ENCODE data around the gene HOXB3.

The HOXB3 gene

DNA sequence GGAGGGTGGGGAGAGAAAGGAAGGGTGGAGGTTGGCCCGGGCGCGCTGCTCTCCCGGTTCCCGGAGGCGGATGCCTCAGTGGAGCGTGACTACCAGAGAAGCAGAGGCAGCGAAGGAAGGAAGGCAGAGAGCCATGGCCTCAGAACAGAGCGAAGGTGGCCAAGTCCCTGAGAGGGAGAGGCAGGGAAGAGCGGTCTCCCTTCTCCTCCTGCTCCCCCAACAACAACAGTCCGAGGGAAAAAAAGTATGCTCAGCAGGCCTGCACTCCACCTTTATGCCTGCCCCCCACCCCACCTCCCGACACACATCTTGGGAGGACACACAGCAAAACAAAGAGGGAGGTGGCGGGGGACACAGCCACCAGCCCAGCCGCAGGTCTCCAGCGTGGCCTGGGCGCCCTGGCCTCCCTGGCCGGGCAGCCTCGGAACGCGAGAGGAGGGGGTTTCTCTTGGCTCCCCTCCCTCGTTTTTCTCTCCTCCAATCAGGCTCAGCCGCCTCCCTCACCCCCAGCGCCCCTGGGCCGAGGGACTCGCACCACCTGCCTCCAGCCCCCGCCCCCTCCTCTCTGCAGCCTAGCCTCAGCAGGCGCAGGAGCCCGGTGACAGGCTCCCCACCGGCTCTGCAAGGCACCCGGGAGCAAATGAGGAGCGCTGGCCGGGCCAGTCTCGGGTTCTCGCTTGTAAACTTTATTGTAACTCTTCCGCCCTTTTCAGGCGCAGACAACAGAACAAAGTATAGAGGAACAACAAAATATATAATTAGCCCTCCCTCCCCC lies 21.8 kb upstream of the HOXB3 start:
- no peak for DNase-seq

DNA sequence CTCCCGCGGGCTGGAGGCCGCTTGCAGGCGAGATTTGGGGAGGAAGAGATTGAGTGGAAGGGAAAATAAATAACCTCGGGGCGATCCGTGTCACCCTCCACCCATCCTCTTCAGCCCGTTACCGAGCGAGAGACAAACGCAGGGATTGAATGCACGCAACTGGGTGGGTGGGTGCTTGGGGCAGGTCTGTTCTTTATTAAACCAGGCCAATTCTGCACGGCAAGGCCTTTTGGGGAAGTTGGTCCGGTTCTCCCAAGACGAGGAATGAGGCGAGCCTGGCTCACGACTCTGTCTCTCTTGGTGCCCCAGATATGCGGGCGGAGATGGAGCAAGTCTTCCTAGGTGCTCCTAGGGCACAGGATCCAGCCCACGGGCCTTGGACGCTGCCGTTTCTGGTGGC lies 21.2 kb upstream of the HOXB3 start:
- DNase-seq: no peak

DNA sequence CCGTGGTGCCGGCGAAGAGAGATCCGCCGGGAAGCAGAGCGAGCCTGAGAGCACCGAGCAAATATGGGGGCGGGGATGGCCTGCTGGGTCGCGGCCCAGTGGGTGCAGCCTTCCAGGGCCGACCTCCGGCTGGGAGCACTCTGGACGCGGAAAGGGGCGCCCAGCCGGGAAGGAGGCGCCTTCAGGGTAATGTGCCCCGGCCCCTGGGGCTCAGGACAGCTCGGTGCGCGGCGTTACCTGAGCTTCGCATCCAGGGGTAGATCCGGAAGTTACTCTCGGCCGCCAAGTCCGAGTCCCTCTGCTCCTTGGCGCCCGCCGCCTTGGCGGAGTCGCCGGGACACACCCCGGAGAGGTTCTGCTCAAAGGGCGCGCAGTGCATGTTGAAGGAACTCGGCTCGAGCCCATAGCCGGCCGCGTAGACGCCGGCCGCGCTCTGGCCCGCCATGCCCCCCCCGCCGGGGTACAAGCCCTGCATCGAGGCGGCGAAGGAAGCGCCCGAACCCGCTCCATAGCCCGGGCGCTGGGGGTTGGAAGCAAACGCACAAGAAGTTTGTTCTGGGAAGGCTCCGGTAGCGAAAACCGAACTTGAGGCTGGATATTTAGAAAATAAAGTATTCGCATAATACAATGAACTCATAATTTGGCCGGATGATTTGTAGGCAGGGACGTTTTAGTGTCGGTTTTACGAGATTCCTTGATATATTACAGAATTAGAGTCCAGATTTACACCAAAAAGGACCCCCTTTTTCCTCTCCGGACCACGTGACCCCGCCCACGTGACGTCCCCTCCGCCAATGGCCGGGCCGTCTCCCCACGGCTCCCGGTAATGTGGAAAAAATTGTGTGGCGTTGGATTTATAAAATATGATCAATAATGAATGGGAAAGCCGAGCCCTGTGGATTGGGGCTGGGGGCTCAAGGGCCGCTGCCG lies 20.5 kb upstream of the HOXB3 start, which contains the start of gene HOXB7:
HOXB7 (minus strand) TSS at position 736 of the 930 bp plus-strand sequence; CDS start at position 637, 99 bp downstream.
- no peak for DNase-seq

DNA sequence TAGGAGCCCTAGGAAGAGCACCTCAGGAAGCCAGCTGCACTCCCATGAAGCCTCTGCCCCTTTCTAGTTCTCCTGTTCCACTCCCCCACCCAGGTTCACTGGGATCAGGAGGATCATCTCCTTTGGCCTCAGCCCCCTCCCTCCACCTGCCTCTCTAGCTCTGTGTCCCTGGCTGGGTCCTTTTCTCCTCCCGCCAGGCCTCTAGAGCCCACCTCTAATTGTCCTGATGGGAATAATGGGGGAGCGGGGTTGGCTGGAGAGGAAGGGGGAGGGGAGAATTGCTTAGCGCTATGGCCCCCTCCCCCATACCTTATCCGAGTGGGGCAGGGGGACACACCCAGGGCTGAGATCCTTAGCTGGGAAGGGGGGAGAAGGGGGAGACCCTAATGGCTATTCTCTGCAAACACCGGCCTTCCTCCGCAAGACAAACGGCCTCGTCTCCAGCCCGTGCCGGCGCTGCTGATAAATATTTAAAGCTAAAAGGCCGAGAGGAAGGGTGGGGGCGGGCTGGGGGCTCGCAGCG lies 19.8 kb upstream of the HOXB3 start:
- DNase-seq: no peak

DNA sequence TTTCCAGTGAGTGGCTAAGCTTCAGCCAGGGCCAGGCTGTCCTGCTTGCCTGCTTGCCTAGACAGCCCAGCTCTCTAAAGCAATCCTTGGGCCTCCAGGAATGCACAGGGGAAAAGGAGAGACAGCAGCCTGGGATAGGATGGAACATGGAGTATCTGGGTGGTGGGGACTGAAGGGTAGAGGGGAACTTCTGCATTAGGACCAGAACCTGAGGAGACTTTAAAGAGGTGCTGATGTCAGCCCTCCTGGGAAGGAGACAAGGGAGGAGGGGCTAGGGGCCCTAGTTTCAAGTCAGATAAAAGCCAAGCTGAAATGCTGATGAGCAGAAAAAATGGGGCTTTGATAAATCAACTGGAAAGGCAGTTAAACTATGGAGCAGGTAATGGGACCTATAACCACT lies 19.0 kb upstream of the HOXB3 start:
- no peak for DNase-seq

DNA sequence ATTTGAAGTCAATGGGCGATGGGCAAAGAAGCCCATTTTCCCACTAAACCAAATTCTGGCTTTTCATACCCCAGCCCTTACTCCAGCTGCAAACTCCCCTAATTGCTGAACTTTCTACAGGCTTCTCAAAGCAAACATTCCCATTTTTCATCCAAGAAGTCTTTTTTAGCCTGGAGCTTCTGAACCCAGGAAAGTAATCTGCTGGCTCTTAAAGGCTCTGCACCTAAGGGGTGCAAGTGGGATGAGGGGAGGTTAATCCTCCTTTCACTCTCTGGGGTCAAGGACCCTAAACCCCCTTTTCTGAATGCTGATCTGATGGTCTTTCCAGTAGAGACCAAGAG lies 18.4 kb upstream of the HOXB3 start:
- no peak for DNase-seq

DNA sequence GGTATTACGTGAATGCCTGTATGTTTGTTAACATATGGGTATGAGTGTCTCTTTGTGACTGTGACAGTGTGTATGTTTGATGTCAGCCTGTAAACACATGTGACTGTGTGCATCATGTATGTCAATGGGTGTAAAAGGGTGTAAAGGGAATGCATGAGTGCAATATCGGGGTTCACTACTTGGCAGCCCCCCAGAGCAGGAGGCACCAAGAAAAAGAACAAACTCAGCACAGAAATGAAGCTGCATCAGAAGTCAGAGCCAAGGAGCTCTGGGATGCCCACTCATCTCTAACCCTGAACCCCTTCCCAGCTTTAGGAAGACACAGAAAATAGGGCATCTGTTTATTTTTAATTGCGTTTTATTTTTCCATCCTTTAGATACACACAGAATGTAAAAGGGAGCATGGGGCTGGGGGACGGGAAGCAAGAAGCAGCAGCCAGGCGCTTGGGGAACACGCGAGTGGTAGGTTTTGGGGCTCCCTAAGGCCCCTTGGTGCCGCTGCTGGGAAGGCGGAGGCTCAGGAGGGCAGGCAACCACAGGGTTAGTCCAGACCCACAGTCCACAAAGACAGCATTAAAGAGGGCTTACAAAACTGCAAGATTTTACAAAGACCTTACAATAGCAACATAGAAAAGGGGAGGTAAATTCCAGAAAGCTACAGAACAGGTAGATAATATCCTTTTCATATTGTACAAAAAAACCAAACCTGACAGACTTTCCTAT lies 17.0 kb upstream of the HOXB3 start:
- no peak for DNase-seq

DNA sequence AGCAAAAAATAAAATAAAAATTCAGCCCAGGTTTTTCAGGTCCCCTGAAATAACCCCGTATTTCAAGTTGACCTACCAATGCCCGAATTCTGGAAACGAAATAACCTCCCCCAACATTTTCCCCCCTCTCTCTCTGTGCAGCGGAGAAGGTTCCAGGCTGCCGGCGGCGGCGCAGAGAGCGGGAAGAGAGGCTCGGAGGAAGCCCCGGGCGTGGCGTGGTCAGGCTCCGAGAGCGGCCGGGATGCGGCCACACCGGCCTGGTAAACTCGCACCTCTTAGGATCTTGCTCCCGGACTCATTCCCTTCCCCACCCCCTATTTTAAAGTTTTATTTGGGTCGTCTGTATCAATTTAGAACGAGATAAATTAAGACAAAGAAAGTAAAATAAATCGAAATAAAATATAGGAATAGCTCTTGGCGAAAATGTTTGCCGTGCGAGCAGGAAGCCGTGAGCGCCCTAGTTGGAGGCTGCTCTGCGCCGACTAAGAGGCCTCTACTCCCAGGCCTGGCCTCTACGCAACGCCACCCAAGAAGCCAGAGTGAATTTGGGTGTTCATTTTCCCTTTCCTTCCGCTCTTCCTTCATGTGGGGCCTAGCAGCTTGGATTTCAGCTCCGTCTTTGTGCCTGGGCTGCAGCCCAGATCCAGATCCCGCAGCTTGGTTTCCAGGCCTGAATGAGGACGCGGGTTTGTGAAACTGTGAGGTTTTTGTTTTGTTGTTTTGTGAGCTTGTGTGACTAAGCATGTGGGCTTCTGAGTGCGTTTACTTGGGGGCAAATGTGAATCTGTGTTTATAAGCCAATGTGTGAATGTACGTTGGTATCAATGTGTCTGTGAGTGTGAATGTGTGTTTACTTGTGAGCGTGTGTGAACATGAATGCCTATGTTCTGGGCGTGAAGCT lies 16.2 kb upstream of the HOXB3 start:
- no peak for DNase-seq

DNA sequence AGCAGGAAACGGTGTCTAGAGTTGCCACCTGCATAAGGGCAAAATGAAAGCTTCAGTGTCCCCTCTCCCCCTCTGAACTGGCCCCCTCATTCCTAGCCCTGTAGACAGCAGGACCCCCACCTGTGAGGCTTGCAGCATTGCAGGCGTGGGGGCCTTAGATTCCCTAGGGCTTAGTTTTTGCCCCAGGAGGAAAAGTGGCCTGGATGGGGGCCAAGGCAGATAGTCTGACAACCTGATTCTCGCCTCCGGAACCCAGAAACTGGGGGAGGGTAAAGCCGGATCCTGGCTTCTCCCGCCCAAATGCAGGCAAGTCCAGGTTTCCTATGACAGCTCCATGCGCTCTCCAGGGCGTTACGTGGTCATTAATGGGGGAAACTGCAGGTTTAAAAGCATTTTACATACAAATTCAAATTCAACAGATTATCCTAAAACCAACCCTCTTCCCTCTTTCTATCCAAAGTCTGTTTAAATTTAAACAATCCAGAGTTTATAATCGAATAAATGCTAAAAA lies 15.4 kb upstream of the HOXB3 start:
- no peak for DNase-seq

DNA sequence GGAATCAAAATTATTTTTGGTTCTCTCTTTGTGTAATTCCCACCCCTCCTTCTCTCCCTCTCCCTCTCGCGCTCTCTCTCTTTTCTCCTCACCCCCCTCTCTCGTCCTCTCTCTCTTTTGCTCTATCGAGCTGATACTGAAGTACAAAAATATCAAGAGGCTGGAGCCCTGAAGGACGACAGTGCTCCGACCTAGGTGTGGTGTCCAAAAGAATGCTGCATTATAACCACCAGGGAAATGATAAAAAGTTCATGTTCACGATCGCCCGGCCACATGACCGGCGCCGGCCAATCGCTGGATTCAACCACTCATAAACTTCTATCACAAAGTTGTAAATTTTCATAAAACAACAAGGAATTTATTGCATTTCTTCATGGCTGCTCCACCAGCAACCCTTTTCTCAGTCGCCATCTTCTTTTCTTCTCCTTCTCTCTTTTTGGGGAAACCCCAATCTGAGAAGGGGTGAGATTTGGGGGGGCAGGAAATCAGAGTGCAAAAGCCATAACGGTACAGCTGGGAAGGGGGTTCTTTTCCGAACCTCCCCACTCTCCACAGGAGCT lies 14.8 kb upstream of the HOXB3 start, which contains the start of gene HOXB6:
HOXB6 (minus strand) TSS at position 217 of the 560 bp plus-strand sequence. CDS start 6,836 bp downstream, outside the sequence.
- DNase-seq: no peak

DNA sequence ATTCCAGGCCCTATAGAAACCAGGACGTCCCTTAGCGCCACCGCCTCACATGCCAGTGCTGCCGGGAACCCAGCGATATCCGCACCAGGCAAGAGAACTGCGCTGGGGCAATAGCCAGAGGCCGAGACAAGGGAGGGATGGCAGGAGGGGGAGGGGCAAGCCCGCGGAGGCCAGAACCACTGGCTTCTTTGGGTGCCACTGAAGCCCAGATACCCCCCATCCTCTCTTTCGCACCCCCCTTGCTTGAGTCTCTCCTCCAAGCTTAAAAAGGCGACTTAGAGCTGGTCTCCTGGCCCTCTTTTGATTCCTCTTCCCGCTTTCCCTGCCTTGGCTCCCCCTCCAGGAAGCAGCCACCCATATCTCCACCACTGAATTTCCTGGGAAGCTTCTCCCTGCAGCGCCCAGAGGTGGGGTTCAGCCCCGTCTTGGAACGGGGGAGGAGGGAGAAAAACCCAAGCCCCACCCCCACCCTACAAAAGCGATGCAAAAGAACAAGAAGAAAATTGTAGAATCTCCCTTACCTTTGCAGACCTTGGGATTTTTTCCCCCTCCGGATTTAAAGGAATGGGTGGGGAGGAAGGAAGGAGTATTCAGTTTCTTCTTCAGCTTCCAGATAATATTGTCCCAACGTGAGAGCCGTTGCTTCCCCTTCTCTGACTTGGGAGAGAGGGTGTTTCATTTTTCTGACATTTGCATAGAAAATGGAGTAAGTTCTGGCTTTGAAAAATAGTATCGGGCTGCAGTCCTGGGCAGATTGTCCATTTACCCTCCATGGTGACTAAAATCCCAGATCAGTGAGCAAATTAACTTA lies 14.1 kb upstream of the HOXB3 start:
- DNase-seq: no peak

DNA sequence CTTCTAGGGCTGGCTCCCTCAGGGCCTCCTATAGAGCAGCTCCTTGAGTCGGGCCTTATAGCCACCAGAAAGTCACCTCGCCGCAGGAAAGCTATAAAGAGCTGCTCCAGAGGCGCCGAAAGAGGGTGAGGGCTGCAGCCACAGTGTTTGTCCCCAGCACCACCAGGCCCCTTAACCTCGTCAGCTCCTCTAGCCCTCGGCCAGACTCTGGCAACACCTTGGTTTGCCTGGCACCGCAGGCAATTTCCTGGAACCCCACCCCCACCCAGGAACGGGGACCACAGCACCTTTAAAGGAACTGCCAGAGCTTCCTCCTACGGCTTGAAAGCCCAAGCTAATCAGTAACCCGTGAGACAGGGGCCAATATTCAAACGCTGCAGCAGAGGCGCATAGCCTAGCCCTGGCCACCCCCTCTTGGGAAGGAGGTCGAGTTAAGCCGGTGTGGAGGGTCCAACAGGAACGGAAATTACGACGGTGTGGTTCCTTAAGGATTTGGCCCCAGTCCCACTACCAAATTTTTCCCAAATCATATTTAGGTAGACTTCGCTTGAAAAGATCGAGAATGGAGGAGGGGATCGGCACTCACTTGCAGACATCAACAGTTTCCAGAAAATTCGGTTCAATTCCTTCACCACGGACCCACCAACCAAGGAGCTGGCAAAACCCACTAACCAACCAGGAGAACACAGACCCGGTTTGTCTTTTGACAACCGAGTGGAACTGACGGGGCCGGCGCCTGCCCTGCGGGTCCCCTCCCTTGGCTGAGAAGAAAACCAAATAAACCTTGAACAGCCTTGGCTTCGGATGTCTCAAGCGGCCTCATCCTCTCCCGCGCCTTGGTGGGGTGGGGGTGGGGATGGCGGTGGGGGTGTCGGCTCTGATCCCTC lies 11.7 kb upstream of the HOXB3 start:
- no peak for DNase-seq

DNA sequence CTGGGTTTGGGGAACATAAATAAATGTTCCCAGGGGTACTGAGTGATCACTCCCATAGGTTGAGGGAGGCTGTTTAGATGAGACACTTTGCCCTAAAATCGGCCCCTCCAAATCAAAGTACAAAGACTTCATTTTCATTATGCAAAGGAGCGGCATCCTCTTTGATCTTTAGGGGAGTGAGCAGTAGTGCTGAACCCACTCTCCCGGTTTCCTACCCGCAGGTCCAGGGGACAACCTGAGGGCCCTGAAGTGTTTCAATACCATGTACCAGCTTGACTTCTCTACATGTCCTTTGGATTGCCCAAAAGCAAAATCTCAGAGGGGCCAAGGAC lies 11.1 kb upstream of the HOXB3 start:
- DNase-seq: no peak

DNA sequence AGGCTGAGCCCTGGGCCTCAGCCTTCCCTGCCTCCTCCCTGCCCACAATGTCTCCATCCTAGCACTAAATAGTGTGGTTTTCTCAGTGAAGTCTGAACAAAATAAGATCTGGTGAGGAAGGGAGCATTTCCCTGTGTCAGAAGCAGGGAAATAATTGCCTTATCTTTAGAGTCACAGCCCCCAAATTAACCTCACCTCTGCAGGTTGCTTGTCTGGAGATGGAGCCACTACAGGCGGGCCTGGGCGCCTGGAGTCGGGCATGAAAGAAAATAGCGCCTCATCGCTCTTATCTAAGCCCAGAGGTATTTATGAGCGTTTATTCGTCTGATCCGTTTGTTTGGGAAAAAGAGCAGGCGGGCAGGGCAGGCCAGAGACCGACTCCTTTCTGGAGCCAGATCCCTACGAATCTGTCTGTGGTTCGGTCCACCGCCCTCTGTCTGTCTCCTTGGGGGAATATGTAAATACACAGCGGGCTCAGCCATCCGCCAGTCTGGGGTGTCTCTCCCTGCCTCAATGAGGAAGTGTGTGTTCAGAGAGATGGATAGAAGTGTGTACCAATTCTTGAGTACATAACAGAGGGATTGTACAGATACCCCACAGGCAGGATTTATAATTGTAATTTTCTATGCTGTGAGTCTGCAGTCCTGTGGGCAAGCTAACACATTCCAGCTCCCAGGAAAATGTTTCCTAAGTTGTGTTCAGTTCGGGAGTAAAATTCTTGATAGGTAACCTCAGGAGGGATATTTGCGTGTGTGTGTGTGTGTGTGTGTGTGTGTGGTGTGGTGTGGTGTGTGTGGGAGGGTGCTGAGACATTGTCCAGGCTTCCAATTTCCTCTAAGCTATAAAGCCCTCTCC lies 10.4 kb upstream of the HOXB3 start:
- DNase-seq: no peak

DNA sequence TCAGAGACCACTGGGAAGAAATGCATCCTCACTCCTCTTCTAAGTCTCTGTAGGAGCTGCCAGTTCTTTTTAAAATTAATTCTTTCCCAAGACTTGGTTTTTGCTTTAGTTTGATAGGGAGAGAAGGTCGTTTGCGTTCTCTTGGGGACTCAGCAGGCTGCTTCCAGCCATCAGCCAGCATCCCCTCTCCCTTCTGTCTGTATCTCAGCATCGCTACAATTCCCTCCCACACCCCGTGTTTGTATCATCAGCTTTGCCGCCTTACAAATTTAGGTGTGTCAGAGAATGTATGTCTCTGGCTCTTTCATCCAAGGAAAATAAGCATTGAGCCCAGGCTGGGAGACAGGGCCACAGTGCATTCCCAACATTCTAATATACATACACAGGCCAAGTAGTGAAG lies 9.3 kb upstream of the HOXB3 start:
- no peak for DNase-seq

DNA sequence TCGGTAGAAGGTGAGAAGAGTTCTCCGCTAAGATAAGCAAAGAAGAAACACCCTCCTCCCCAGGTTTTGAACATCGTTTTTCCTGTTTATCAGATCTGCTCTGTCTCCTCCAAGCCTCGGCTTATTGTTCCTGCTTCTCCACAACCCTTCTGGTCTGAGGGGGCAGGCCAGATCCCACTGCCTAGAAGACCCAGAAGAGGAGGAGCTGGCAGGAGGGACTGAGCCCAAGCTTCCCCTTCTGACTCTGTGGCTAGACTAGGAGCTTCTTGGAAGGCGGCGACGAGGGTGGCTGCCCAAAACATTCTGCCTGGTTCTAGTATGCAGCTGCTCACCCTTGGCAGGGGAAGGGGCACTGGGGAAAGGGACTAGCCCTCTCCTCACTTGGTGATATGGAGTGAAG lies 8.7 kb upstream of the HOXB3 start:
- no peak for DNase-seq

DNA sequence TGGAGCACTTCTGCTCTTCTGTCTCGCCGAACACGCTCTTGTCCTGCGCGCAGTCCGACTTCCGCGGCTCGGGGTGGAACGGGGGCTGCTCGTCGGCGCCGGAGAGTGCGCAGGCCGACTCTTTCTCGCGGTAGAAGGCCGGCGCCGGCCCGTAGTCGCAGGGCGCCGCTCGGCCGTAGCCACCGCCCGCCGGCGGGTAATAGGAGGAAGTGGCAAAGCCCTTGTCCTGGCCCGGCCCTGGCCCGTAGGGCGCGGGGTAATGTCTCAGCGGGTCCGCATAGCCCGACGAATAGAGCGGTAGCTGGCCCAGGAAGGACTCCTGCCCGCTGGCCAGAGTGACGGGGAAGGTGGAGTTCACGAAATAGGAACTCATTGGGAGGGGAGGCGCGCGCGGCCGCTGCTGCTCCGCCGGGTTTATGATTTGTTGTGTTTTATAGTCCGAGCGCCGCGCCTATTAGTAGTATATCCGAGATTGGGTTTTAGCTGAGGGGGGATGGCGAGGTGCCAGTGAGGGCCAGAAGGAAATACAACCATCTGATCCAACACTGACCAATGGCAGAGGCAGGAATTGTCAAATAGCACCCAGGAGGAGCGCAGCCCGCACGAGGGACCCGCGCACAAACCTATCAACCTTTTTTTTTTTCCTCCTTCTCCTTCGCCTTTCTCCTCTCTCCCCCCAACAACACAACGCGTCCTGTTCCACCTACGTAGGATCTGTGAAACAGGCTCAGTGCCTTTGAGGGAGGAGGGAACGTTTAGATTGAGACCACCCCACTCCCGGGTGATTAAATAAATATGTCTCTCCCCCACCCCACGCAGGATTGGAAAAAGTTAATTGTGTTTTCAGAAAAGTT lies 8.0 kb upstream of the HOXB3 start:
- no peak for DNase-seq

DNA sequence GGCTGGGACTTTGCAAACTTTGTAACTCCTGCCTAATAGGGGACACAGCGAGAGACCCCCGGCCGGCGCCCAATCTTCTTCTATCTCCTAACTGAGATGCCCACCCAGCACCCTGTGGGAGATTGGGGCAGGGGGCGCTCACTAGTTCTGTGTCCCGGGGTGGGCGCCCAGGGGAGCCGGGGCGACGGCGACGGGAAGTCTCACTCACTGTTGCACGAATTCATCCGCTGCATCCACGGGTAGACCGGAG lies 7.4 kb upstream of the HOXB3 start:
- no peak for DNase-seq
